GM12892 (cell line): ENCODE data around the gene PCTP.

Source experiments
- POLR2A ChIP-seq: IDR thresholded peaks from 2 replicates; pipeline ENCODE4 v1.6.1; 2011; ENCODE audit warnings: low read depth, low read length, control low read depth
- TAF1 ChIP-seq: IDR thresholded peaks from 2 replicates; pipeline ENCODE4 v1.6.1; 2011; ENCODE audit warnings: low read depth, mild to moderate bottlenecking, control low read depth, low read length, borderline replicate concordance

DNA sequence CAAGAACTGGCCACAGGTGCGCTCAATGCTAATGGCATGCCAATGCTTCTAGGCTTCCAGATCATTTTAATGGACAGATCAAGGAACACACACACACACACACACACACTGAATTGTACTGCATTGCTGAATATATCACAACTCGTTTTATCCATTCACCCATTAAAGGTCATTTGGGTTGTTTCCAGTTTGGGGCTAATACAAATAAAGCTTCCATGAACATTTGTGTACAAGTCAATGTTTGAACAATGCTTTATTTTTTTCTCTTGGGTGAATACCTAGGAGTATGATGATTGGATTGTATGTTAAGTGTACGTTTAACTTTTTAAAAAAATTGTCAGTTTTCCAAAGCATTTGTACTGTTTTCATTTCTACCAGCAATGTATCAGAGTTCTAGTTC is 3.6 kb upstream of the PCTP start:
- no peak for TF ChIP-seq POLR2A
- TF ChIP-seq TAF1 = no peak
